Tibial nerve (tissue), 4 donors: ENCODE data around the gene UBE2Q1. TPM values are rescaled to one million over a fixed set of nuclear protein-coding genes. Genes with fewer than 3 reads are reported as not detected.

Experiments
- DNase-seq, 2 donors: peaks; one replicate each; pipeline ENCODE4 v3.0.0-alpha.2; 2019; ENCODE audit warnings: low spot score in 2 of 2
- H3K27ac ChIP-seq, 4 donors: fragments of 200-600 bp; sonication (generic) in 3 of 4; one replicate each; pipeline ENCODE4 v1.5.1; 2017 to 2019; ENCODE audit warnings: mild to moderate bottlenecking in 1 of 4
- H3K27me3 ChIP-seq, 2 donors: fragments of 200-600 bp; sonication (generic) in 1 of 2; one replicate each; pipeline versions ENCODE4 v1.5.1 to v1.6.0; 2017 to 2019
- H3K36me3 ChIP-seq, 3 donors: fragments of 200-600 bp; sonication (generic); one replicate each; pipeline ENCODE4 v1.5.1; 2018 to 2019
- H3K4me1 ChIP-seq, 4 donors: fragments of 200-600 bp; sonication (generic) in 3 of 4; one replicate each; pipeline ENCODE4 v1.5.1; 2017 to 2019
- H3K4me3 ChIP-seq, 4 donors: fragments of 200-600 bp; sonication (generic) in 3 of 4; one replicate each; pipeline ENCODE4 v1.5.1; 2017 to 2019; ENCODE audit warnings: mild to moderate bottlenecking in 1 of 4, moderate library complexity in 1 of 4
- H3K9me3 ChIP-seq, 4 donors: fragments of 200-600 bp; sonication (generic) in 3 of 4; one replicate each; pipeline ENCODE4 v1.5.1; 2017 to 2019
- EP300 ChIP-seq, 2 donors: sonication (generic); formaldehyde crosslinking; IDR thresholded peaks; one replicate each; pipeline ENCODE4 v1.6.1; 2017; ENCODE audit warnings: antibody characterized with exemption in 2 of 2, mild to moderate bottlenecking in 1 of 2
- POLR2A ChIP-seq, 2 donors: fragments of 450-650 bp; IDR thresholded peaks; one replicate each; pipeline ENCODE4 v1.6.1; 2017; ENCODE audit warnings: antibody characterized with exemption in 2 of 2, mild to moderate bottlenecking in 2 of 2, moderate library complexity in 2 of 2
- WGBS, 2 donors: methylation state at CpG; one replicate each; pipeline ENCODE4 v1.1.5; 2018; 5-methylcytosine and 5-hydroxymethylcytosine counted together
- total RNA-seq, 4 donors: library from RNA; depleted of rRNA; stranded (reverse); fragments of >200 nt; gene quantifications; one replicate each; pipeline ENCODE4 v1.1.0, GENCODE V29; 2016
- TF ChIP-seq, protein P1 (sequence below), 5 experiments: fragments of 200-600 bp in 3 of 5; fragments of 450-650 bp in 2 of 5; sonication (generic) in 3 of 5; IDR thresholded peaks; one replicate each; pipeline ENCODE4 v1.5.1; 2016 to 2019; ENCODE audit warnings: antibody characterized with exemption in 5 of 5, mild to moderate bottlenecking in 3 of 5, moderate library complexity in 2 of 5

The UBE2Q1 gene
- total RNA-seq, 4 donors from 2014 or later = 14.9 to 69.8 (median 18.9) TPM

DNA sequence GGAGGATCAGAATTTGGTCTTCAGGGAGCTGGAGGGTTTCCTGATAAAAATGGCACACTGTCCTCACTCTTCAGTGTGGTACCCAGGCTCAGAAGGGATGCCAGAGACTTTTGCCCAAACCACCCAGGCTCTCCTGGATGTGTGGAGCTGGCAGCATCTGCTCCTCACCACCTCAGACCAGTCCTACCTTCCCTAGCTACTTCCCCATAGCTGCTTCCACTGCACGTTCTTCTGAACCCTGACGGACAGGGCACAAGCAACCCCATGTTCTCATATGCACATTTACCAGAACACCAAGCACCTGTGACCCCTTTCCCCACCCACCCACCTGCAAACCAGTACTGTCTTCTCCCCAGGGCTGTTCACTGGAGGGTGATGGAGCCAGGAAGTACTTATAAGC is 44.9 kb upstream of the UBE2Q1 start:
- WGBS, 2 donors = 58 to 61% methylated on average over 2 of the region's 2 CpGs
- Histone ChIP-seq H3K9me3 (no peaks in the 10 kb centered on the region), H3K4me3 (no peak overlapping the region), H3K27ac (no peak overlapping the region), H3K27me3 (no peaks in the 10 kb centered on the region), H3K36me3 (peaks cover 3 to 32% (median 11%) of the 10 kb centered on the region in 3 donors), H3K4me1 (peaks cover 0 to 84% (median 39%) of the 10 kb centered on the region in 4 donors)
- TF ChIP-seq, protein P1, sequence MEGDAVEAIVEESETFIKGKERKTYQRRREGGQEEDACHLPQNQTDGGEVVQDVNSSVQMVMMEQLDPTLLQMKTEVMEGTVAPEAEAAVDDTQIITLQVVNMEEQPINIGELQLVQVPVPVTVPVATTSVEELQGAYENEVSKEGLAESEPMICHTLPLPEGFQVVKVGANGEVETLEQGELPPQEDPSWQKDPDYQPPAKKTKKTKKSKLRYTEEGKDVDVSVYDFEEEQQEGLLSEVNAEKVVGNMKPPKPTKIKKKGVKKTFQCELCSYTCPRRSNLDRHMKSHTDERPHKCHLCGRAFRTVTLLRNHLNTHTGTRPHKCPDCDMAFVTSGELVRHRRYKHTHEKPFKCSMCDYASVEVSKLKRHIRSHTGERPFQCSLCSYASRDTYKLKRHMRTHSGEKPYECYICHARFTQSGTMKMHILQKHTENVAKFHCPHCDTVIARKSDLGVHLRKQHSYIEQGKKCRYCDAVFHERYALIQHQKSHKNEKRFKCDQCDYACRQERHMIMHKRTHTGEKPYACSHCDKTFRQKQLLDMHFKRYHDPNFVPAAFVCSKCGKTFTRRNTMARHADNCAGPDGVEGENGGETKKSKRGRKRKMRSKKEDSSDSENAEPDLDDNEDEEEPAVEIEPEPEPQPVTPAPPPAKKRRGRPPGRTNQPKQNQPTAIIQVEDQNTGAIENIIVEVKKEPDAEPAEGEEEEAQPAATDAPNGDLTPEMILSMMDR (IDR thresholded peaks at IDR 0.05) = no peak
- TF ChIP-seq POLR2A (IDR thresholded peaks at IDR 0.05) = no peak
- no peak for TF ChIP-seq EP300 (IDR thresholded peaks at IDR 0.05)
- no peak for DNase-seq

DNA sequence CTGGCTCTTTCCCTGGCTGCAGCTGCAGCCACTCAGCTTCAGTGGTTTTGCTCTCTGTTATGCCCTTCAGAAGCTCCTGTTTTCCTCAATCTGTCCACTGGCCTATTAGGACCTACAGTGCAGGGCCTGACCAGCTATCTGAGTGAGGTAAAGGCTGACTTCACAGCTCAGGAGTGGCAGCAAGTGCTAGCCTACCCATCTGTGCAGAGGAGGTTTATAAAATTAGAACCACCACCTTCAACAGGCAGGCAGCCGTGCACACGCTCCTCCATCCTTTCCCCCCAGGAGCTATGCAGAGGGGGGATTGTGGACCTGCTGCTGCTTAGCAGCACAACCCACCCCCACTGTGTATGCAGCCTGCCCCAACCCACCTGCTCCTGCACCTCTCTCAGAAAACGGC is 41.2 kb upstream of the UBE2Q1 start:
- H3K36me3 ChIP-seq = peaks cover 11 to 68% (median 27%) of the 10 kb centered on the region in 3 donors
- peak overlapping the region in 2 of 4 donors; percentile 40 to 64 for H3K27ac ChIP-seq
- H3K27me3 ChIP-seq = no peaks in the 10 kb centered on the region

GRCh38 chr1:154598871-154599635 is 40.6 kb upstream of the UBE2Q1 start:
- peak overlapping the region in 2 of 4 donors; percentile 40 to 64 for H3K27ac ChIP-seq

More for the DNA sequence above, 41.2 kb upstream of the UBE2Q1 start:
- Histone ChIP-seq H3K9me3 (no peaks in the 10 kb centered on the region), H3K4me3 (no peak overlapping the region), H3K4me1 (peaks cover 0 to 59% (median 24%) of the 10 kb centered on the region in 4 donors)
- TF ChIP-seq EP300 (IDR thresholded peaks at IDR 0.05) (no peak), POLR2A (IDR thresholded peaks at IDR 0.05) (no peak)
- TF ChIP-seq, protein P1 (IDR thresholded peaks at IDR 0.05) = no peak
- WGBS, 2 donors = 64 to 70% methylated on average over 3 of the region's 3 CpGs
- no peak for DNase-seq

DNA sequence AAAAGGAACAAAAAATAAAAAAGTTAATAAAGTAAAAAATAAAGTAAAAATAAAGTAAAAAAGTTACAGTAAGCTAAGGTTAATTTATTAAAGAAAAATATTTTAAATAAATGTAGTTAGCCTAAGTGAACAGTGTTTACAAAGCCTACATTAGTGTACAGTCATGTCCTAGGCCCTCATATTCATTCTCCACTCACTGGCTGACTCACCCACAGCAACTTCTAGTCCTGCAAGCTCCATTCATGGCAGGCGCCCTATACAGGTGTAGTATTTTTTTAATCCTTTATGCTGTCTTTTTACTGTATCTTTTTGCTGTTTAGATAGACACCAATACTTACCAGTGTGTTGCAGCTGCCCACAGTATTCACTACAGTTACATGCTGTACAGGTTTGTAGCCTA is 37.2 kb upstream of the UBE2Q1 start:
- H3K36me3 ChIP-seq = peaks cover 11 to 91% (median 36%) of the 10 kb centered on the region in 3 donors
- DNase-seq = no peak

More at GRCh38 chr1:154598871-154599635, 40.6 kb upstream of the UBE2Q1 start:
- no peak overlapping the region for H3K4me3 ChIP-seq
- H3K36me3 ChIP-seq = peaks cover 11 to 75% (median 31%) of the 10 kb centered on the region in 3 donors
- TF ChIP-seq EP300 (IDR thresholded peaks at IDR 0.05) (no peak), POLR2A (IDR thresholded peaks at IDR 0.05) (no peak)
- TF ChIP-seq, protein P1 (IDR thresholded peaks at IDR 0.05) = no peak
- no peaks in the 10 kb centered on the region for H3K9me3 ChIP-seq
- H3K4me1 ChIP-seq = peaks cover 0 to 53% (median 21%) of the 10 kb centered on the region in 4 donors
- H3K27me3 ChIP-seq = no peaks in the 10 kb centered on the region
- DNase-seq = no peak
- 26 to 45% methylated on average over 3 of the region's 3 CpGs for WGBS, 2 donors

More for the DNA sequence above, 37.2 kb upstream of the UBE2Q1 start:
- peaks cover 0 to 21% (median 15%) of the 10 kb centered on the region in 4 donors for H3K4me1 ChIP-seq
- no peaks in the 10 kb centered on the region for H3K9me3 ChIP-seq
- TF ChIP-seq, protein P1 (IDR thresholded peaks at IDR 0.05) = no peak
- TF ChIP-seq EP300 (IDR thresholded peaks at IDR 0.05) (no peak), POLR2A (IDR thresholded peaks at IDR 0.05) (no peak)
- H3K27ac ChIP-seq = no peak overlapping the region
- WGBS, 2 donors = 86 to 87% methylated on average over 1 of the region's 1 CpG
- no peak overlapping the region for H3K4me3 ChIP-seq
- no peaks in the 10 kb centered on the region for H3K27me3 ChIP-seq
